IMR-90 (cell line): ENCODE data around the gene UGT2B7. TPM values are rescaled to one million over a fixed set of nuclear protein-coding genes. Genes with fewer than 3 reads are reported as not detected.

Experiments used
- ATAC-seq: fragments of 200-7000 bp; cut with Tn5 transposase; 2 replicates; pipeline ENCODE4 v1.9.1; 2020; ENCODE audit warnings: low read depth, mild to moderate bottlenecking, moderate library complexity
- BruUV-seq: library from RNA; stranded (reverse); fragments of 400-500 nt; replicated peaks from 2 replicates; lab custom pipeline; 2021; lab: Mats Ljungman, UMichigan
- CTCF ChIA-PET: fragments of 300-600 bp; formaldehyde crosslinking; extraction: SDS; loops from one replicate; lab custom pipeline; 2021; ENCODE audit warnings: antibody characterized with exemption; lab: Yijun Ruan, JAX
- POLR2A ChIA-PET: fragments of 300-600 bp; sonication (Branson Sonifier 250); formaldehyde crosslinking; loops from one replicate; lab custom pipeline; 2022; ENCODE audit warnings: antibody characterized with exemption; ENCODE audit not compliant: unreplicated experiment; lab: Charles Lee
- DNase-seq: peaks from one replicate; pipeline ENCODE4 v3.0.0; 2013
- H2AFZ ChIP-seq: replicated peaks from 2 replicates; pipeline ENCODE3; 2013; ENCODE audit warnings: low read length, mild to moderate bottlenecking; ENCODE audit not compliant: poor library complexity
- H2AK5ac ChIP-seq: 2 replicates; pipeline ENCODE4 v1.6.1; 2013; ENCODE audit warnings: low read depth, low read length, inconsistent platforms
- H2AK9ac ChIP-seq: replicated peaks from 2 replicates; pipeline ENCODE3; 2013; ENCODE audit warnings: mild to moderate bottlenecking, low read depth, low read length, moderate library complexity; ENCODE audit not compliant: poor library complexity
- H2BK120ac ChIP-seq: 2 replicates; pipeline ENCODE4 v1.6.1; 2013; ENCODE audit warnings: low read depth, low read length, inconsistent platforms
- H2BK15ac ChIP-seq: 3 replicates; pipeline ENCODE4 v1.6.1; 2013; ENCODE audit warnings: low read depth, low read length, inconsistent platforms
- H2BK20ac ChIP-seq: 2 replicates; pipeline ENCODE4 v1.6.1; 2013; ENCODE audit warnings: low read depth, mild to moderate bottlenecking, inconsistent platforms, low read length, moderate library complexity
- H2BK5ac ChIP-seq: 2 replicates; pipeline ENCODE4 v1.6.1; 2013; ENCODE audit warnings: mild to moderate bottlenecking, low read depth, low read length, inconsistent platforms; ENCODE audit not compliant: poor library complexity, severe bottlenecking
- H3K14ac ChIP-seq: replicated peaks from 2 replicates; pipeline ENCODE4 v1.6.1; 2013; ENCODE audit warnings: low read depth, low read length, inconsistent platforms
- H3K18ac ChIP-seq: 2 replicates; pipeline ENCODE4 v1.6.1; 2013; ENCODE audit warnings: low read depth, low read length, control low read depth
- H3K23ac ChIP-seq: 2 replicates; pipeline ENCODE4 v1.6.1; 2013; ENCODE audit warnings: low read depth, low read length, inconsistent platforms
- H3K27ac ChIP-seq: 2 replicates; pipeline ENCODE4 v1.5.1; 2013; ENCODE audit warnings: mild to moderate bottlenecking, control low read depth, low read length; ENCODE audit not compliant: insufficient read depth
- H3K27me3 ChIP-seq: 2 replicates; pipeline ENCODE4 v1.6.1; 2013; ENCODE audit warnings: low read length; ENCODE audit not compliant: control insufficient read depth, insufficient read depth
- H3K36me3 ChIP-seq: 2 replicates; pipeline ENCODE4 v1.6.1; 2013; ENCODE audit warnings: low read length, mixed read lengths; ENCODE audit not compliant: control insufficient read depth, insufficient read depth
- H3K4ac ChIP-seq: 2 replicates; pipeline ENCODE4 v1.6.1; 2013; ENCODE audit warnings: low read depth, low read length, inconsistent platforms
- H3K4me1 ChIP-seq: 2 replicates; pipeline ENCODE4 v1.6.1; 2013; ENCODE audit warnings: low read length, mixed read lengths; ENCODE audit not compliant: control insufficient read depth, insufficient read depth
- H3K4me2 ChIP-seq: 2 replicates; pipeline ENCODE4 v1.6.1; 2013; ENCODE audit warnings: low read depth, mild to moderate bottlenecking, control low read depth, low read length, moderate library complexity
- H3K4me3 ChIP-seq: 2 replicates; pipeline ENCODE4 v1.5.1; 2013; ENCODE audit warnings: low read depth, mild to moderate bottlenecking, control low read depth, low read length, moderate library complexity; ENCODE audit not compliant: insufficient read depth
- H3K56ac ChIP-seq: 2 replicates; pipeline ENCODE4 v1.6.1; 2013; ENCODE audit warnings: low read length, inconsistent platforms; ENCODE audit not compliant: insufficient read depth; ENCODE audit errors: extremely low read depth
- H3K79me1 ChIP-seq, 2 experiments: 2 replicates each; pipeline ENCODE4 v1.6.1; 2013; ENCODE audit warnings: low read length in 2 of 2, inconsistent platforms in 1 of 2, low read depth in 1 of 2
- H3K9ac ChIP-seq: 2 replicates; pipeline ENCODE4 v1.6.1; 2013; ENCODE audit warnings: low read depth, low read length, control low read depth
- H3K9me1 ChIP-seq: 2 replicates; pipeline ENCODE4 v1.6.1; 2013; ENCODE audit warnings: low read length, inconsistent platforms; ENCODE audit not compliant: insufficient read depth
- H3K9me3 ChIP-seq: 2 replicates; pipeline ENCODE4 v1.6.1; 2013; ENCODE audit warnings: low read length; ENCODE audit not compliant: control insufficient read depth, insufficient read depth
- H4K20me1 ChIP-seq: 2 replicates; pipeline ENCODE4 v1.6.1; 2013; ENCODE audit warnings: low read length, inconsistent platforms; ENCODE audit not compliant: insufficient read depth
- H4K5ac ChIP-seq: 2 replicates; pipeline ENCODE4 v1.6.1; 2013; ENCODE audit warnings: mild to moderate bottlenecking, low read depth, low read length, control low read depth
- H4K8ac ChIP-seq, 2 experiments: 2 replicates each; pipeline ENCODE4 v1.6.1; 2013; ENCODE audit warnings: low read depth in 2 of 2, low read length in 2 of 2, control low read depth in 1 of 2, inconsistent platforms in 1 of 2
- H4K91ac ChIP-seq: 2 replicates; pipeline ENCODE4 v1.6.1; 2013; ENCODE audit warnings: low read depth, low read length, inconsistent platforms; ENCODE audit not compliant: insufficient read depth
- FOS ChIP-seq: fragments of 150-350 bp; IDR thresholded peaks from 2 replicates; pipeline ENCODE4 v1.6.1; 2016; ENCODE audit warnings: low read depth, low read length
- RFX5 ChIP-seq: IDR thresholded peaks from 2 replicates; pipeline ENCODE4 v1.8.0; 2012; ENCODE audit warnings: low read depth, mild to moderate bottlenecking, low read length, moderate library complexity
- SMC3 ChIP-seq: fragments of 150-350 bp; IDR thresholded peaks from 2 replicates; pipeline ENCODE4 v1.6.1; 2016; ENCODE audit warnings: low read depth, mild to moderate bottlenecking, antibody characterized with exemption, low read length, moderate library complexity
- WGBS, 2 experiments: methylation state at CpG; one replicate each; pipeline versions ENCODE4 v1.1.5 to v1.1.7; 2013; ENCODE audit warnings: missing lambda C conversion rate in 2 of 2; ENCODE audit not compliant: insufficient read length in 1 of 2; ENCODE audit errors: extremely low coverage in 2 of 2; 5-methylcytosine and 5-hydroxymethylcytosine counted together
- dilution Hi-C: fragments of 300-500 bp; cut with HindIII; formaldehyde crosslinking; loops from one replicate; pipeline ENCODE4 v1.14.3; 2018; ENCODE audit warnings: low sequenced_read_pairs; ENCODE audit not compliant: unreplicated experiment
- in situ Hi-C: fragments of 300-500 bp; cut with MboI; formaldehyde crosslinking; loops from 3 replicates; pipeline ENCODE4 v1.14.3; 2019; ENCODE audit warnings: low sequenced_read_pairs, inconsistent platforms, mixed read lengths
- intact Hi-C: fragments of 100-400 bp; cut with micrococcal nuclease; formaldehyde crosslinking; loops from 2 replicates; pipeline ENCODE4 v1.10.0; 2022
- polyA plus RNA-seq, 3 experiments: library from polyadenylated mRNA; depleted of rRNA; stranded (reverse); fragments of >200 nt; gene quantifications; 2 replicates each; pipeline ENCODE4 v1.2.3, GENCODE V29; 2012; ENCODE audit warnings: low replicate concordance in 1 of 3
- total RNA-seq: library from RNA; depleted of rRNA; stranded (reverse); fragments of >200 nt; gene quantifications from 2 replicates; pipeline ENCODE4 v1.2.3, GENCODE V29; 2012

Gene UGT2B7
- total and polyA plus RNA-seq, 2 of the 4 experiments (the other 2 are of a cell fraction) = 0.10 TPM; not detected in 1

DNA sequence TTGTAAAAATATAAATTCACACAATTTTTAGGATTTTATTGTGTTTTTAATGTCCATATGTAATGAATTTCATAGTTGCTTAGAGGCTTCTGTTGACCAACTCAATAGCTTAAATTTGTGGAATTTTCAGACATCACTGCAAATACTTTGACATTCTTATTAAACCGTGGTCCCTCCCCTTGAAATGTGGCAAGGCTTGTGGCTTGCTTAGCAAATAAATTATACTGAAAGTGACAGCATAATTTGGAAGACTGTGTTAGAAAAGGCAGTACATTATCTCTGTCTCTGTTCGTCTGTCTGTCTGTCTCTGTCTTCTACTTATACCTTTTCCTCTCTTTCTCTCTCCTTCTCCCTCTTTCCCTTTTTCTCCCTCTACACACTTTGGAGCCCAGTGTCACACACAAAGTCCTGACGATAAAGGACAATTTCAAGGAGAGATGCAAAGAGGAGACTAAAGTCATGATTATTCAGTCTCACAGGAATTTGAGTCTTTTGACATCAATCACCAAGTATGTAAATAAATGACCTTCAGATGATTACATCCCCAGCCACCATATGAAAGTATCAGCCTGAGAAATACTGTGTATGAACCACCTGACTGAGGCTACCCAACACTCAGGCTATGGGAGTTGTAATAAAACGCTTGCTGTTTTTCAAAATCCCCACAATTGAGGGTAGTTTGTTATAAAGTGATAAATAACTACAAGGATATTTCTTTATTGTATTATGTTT is 21.0 kb upstream of the UGT2B7 start:
- Histone ChIP-seq H2BK5ac (peak overlapping the region; percentile 77), H3K27ac (no peak overlapping the region), H3K27me3 (no peaks in the 10 kb centered on the region), H3K79me1 (no peaks in the 10 kb centered on the region), H3K9me1 (no peaks in the 10 kb centered on the region), H4K8ac (no peak overlapping the region), H3K9me3 (no peaks in the 10 kb centered on the region), H2AK5ac (no peak overlapping the region), H3K23ac (peak overlapping the region; percentile 72; the same call in 1 of the 2 replicates), H4K20me1 (no peaks in the 10 kb centered on the region), H4K91ac (no peak overlapping the region), H3K9ac (no peak overlapping the region), H2BK15ac (no peak overlapping the region), H3K4ac (peak overlapping the region; percentile 68), H4K5ac (no peak overlapping the region), H3K4me1 (no peaks in the 10 kb centered on the region), H2AK9ac (no peak overlapping the region), H3K4me3 (no peak overlapping the region), H3K36me3 (no peaks in the 10 kb centered on the region), H3K18ac (peak overlapping the region; percentile 22; the same call in 1 of the 2 replicates), H3K14ac (0 out of 2 replicates have a peak overlapping the region, but pooled peaks have one; percentile 28), H3K4me2 (peak overlapping the region; percentile 2; the same call in 1 of the 2 replicates), H2AFZ (no peak overlapping the region), H2BK20ac (peak overlapping the region; percentile 77), H2BK120ac (peak overlapping the region; percentile 88), H3K56ac (no peak overlapping the region)
- dilution Hi-C loops = no loop called here
- BruUV-seq = no TSS peak
- in situ Hi-C loops = no loop called here
- POLR2A ChIA-PET = no interaction called here
- WGBS, 2 experiments = no CpG with 5 or more reads among the region's 4 CpGs
- intact Hi-C loops = no loop called here
- peak; percentile 49 for DNase-seq
- CTCF ChIA-PET = no interaction called here
- peak; percentile 54; the same call in 1 of the 2 replicates for ATAC-seq
- no peak for TF ChIP-seq RFX5
- TF ChIP-seq SMC3 = no peak
- no peak for TF ChIP-seq FOS
